WERI-Rb-1 (cell line): ENCODE measurements around the gene MAPK14.
"Not testable (repeated sequence)": the region's sequence is repeated elsewhere in the genome, so short reads cannot be mapped to it uniquely, and the experiment has no call there.

ENCODE experiments used
- DNase-seq: peaks from one replicate; pipeline ENCODE4 v3.0.0-alpha.2; 2020
- H3K27ac ChIP-seq: fragments of 250-450 bp; sonication (Bioruptor Pico); 2 replicates; pipeline ENCODE4 v1.5.1; 2020; ENCODE audit warnings: mild to moderate bottlenecking, moderate library complexity
- H3K27me3 ChIP-seq: fragments of 250-450 bp; sonication (Bioruptor Pico); 2 replicates; pipeline ENCODE4 v1.5.1; 2021; ENCODE audit warnings: mild to moderate bottlenecking, low read depth, moderate library complexity; ENCODE audit not compliant: insufficient read depth, severe bottlenecking
- H3K36me3 ChIP-seq: fragments of 250-450 bp; sonication (Bioruptor Pico); 2 replicates; pipeline ENCODE4 v1.5.1; 2020; ENCODE audit warnings: mild to moderate bottlenecking, moderate library complexity
- H3K4me3 ChIP-seq: 2 replicates; pipeline ENCODE4 v1.5.1; 2011; ENCODE audit warnings: low read depth, mild to moderate bottlenecking, control low read depth, low read length
- H3K9me3 ChIP-seq: fragments of 250-450 bp; sonication (Bioruptor Pico); 2 replicates; pipeline ENCODE4 v1.5.1; 2021; ENCODE audit warnings: mild to moderate bottlenecking, moderate library complexity; ENCODE audit not compliant: severe bottlenecking
- CTCF ChIP-seq: IDR thresholded peaks from 2 replicates; pipeline ENCODE4 v1.5.1; 2011; ENCODE audit warnings: low read depth, mild to moderate bottlenecking, control low read depth, inconsistent platforms, low read length

Gene MAPK14

GRCh38 chr6:36126121-36126520 lies 98.5 kb downstream of the MAPK14 start:
- DNase-seq, result no peak
- Histone ChIP-seq H3K36me3 (no peaks in the 10 kb centered on the region), H3K4me3 (no peak overlapping the region), H3K9me3 (no peaks in the 10 kb centered on the region), H3K27ac (no peak overlapping the region), H3K27me3 (no peaks in the 10 kb centered on the region)
- TF ChIP-seq CTCF, result no peak

- Histone ChIP-seq H3K9me3 (no peaks in the 10 kb centered on the region), H3K27me3 (no peaks in the 10 kb centered on the region), H3K4me3 (no peak overlapping the region), H3K27ac (no peak overlapping the region), H3K36me3 (no peaks in the 10 kb centered on the region)
- TF ChIP-seq CTCF, result no peak
- DNase-seq, result peak; percentile 9
These were observed 99.2 kb downstream of the MAPK14 start for GRCh38 chr6:36126553-36127458.

GRCh38 chr6:36127462-36128016 lies 99.9 kb downstream of the MAPK14 start:
- no peaks in the 10 kb centered on the region for H3K36me3 ChIP-seq
- no peaks in the 10 kb centered on the region for H3K27me3 ChIP-seq
- H3K4me3 ChIP-seq, result no peak overlapping the region
- DNase-seq, result peak; percentile 9
- no peaks in the 10 kb centered on the region for H3K9me3 ChIP-seq
- no peak overlapping the region for H3K27ac ChIP-seq
- no peak for TF ChIP-seq CTCF

GRCh38 chr6:36128073-36128472 lies 100.5 kb downstream of the MAPK14 start:
- Histone ChIP-seq H3K27ac (no peak overlapping the region), H3K36me3 (no peaks in the 10 kb centered on the region), H3K9me3 (no peaks in the 10 kb centered on the region), H3K4me3 (no peak overlapping the region), H3K27me3 (no peaks in the 10 kb centered on the region)
- TF ChIP-seq CTCF, result no peak
- DNase-seq, result no peak

GRCh38 chr6:36128793-36129192 lies 101.2 kb downstream of the MAPK14 start:
- TF ChIP-seq CTCF, result no peak
- Histone ChIP-seq H3K36me3 (no peaks in the 10 kb centered on the region), H3K9me3 (no peaks in the 10 kb centered on the region), H3K4me3 (no peak overlapping the region), H3K27me3 (no peaks in the 10 kb centered on the region), H3K27ac (no peak overlapping the region)
- DNase-seq, result peak; percentile 7

- H3K4me3 ChIP-seq, H3K9me3 ChIP-seq, DNase-seq, H3K27me3 ChIP-seq, H3K36me3 ChIP-seq, H3K27ac ChIP-seq: not testable (repeated sequence)
These were observed 101.7 kb downstream of the MAPK14 start for GRCh38 chr6:36129334-36129733.
